ENCODE results near the gene MAPK12. TPM values are rescaled to one million over a fixed set of nuclear protein-coding genes. Genes with fewer than 3 reads are reported as not detected.

MAPK12 gene
- total and polyA plus RNA-seq, 2 donors (not counting 3 experiments of a cell fraction or from before 2014, with no cell fraction given) = 72.3 to 86.8 TPM

- CTCF ChIA-PET = interaction anchor here (0.9 to 3.1 kb wide), 5 partner anchors 18 to 66 kb away, joined by 4 to 36 read pairs (median 20); partner anchors contain the start of genes DENND6B and PLXNB2
- Histone ChIP-seq H4K20me1 (replicated peaks; ENCODE audit: control insufficient read depth, extremely low read depth, insufficient read depth, low read length) (no peaks in the 10 kb centered on the region), H3K36me3 (ENCODE audit: control insufficient read depth in 2 of 2, extremely low read depth in 1 of 2, insufficient read depth in 2 of 2, low read length in 2 of 2) (peaks cover 21 to 45% of the 10 kb centered on the region in 2 experiments), H3K4me2 (ENCODE audit: insufficient read depth, low read length) (no peak overlapping the region), H3K4me3 (replicated peaks in 1 of 3; ENCODE audit: insufficient read depth in 1 of 3, low read depth in 1 of 3, low read length in 3 of 3) (no peak overlapping the region), H3K9me3 (replicated peaks; ENCODE audit: control insufficient read depth, insufficient read depth, low read length) (no peaks in the 10 kb centered on the region), H3K27ac (ENCODE audit: insufficient read depth, low read depth, low read length) (no peak overlapping the region), H3K9me1 (replicated peaks; ENCODE audit: control insufficient read depth, extremely low read depth, insufficient read depth, low read length) (no peaks in the 10 kb centered on the region), H2AFZ (ENCODE audit: low read depth, low read length) (no peak overlapping the region), H3K9ac (replicated peaks; ENCODE audit: extremely low read depth, insufficient read depth, low read length) (no peak overlapping the region), H3K27me3 (ENCODE audit: control insufficient read depth in 2 of 2, insufficient read depth in 2 of 2, low read length in 2 of 2) (no peaks in the 10 kb centered on the region), H3K79me2 (ENCODE audit: control insufficient read depth, insufficient read depth, low read length) (no peaks in the 10 kb centered on the region), H3K4me1 (ENCODE audit: control insufficient read depth, extremely low read depth, insufficient read depth, low read length) (peaks cover 12% of the 10 kb centered on the region)
- DNase-seq (ENCODE audit: low read depth, low spot score) = no peak
- POLR2A ChIA-PET = no interaction called here
- FAIRE-seq = no peak
- TF ChIP-seq POLR2A (IDR thresholded peaks at IDR 0.05; ENCODE audit: low read depth, low read length) = no peak
- no peak for TF ChIP-seq FOS (IDR thresholded peaks at IDR 0.05; ENCODE audit: borderline replicate concordance, insufficient read depth, low read length)
- TF ChIP-seq CTCF (IDR thresholded peaks at IDR 0.05; ENCODE audit: extremely low read depth in 1 of 2, insufficient read depth in 1 of 2, low read depth in 1 of 2, low read length in 2 of 2) = no peak
- TF ChIP-seq EZH2 (IDR thresholded peaks at IDR 0.05; ENCODE audit: borderline replicate concordance, low read depth, low read length, severe bottlenecking) = no peak
- no peak for TF ChIP-seq GATA2 (IDR thresholded peaks at IDR 0.05; ENCODE audit: insufficient read depth, insufficient read length, low read depth, low read length)
- TF ChIP-seq MYC (IDR thresholded peaks at IDR 0.05; ENCODE audit: low read depth, low read length) = no peak
- TF ChIP-seq JUN (IDR thresholded peaks at IDR 0.05; ENCODE audit: borderline replicate concordance, insufficient read depth, insufficient read length, low read depth) = no peak
- TF ChIP-seq POLR2AphosphoS5 (IDR thresholded peaks at IDR 0.05; ENCODE audit: insufficient read depth, low read depth, low read length) = no peak
- no peak for TF ChIP-seq MAX (IDR thresholded peaks at IDR 0.05; ENCODE audit: insufficient read depth, insufficient read length)
- dilution Hi-C loops (cut with MboI; ENCODE audit: extremely low pct_ligation_motif_present, low sequenced_read_pairs) (no loop called here), intact Hi-C loops (cut with micrococcal nuclease) (loop anchor here (1.0 kb wide), 1 partner anchor 52 kb away; the partner anchor contains the start of gene DENND6B)
- TSS peak; percentile 81 for BruUV-seq (replicated peaks)
Measured at GRCh38 chr22:50275181-50276055, 13.9 kb upstream of the MAPK12 start.

Data from endothelial cell of umbilical vein (primary cell).